HG03439 (cell line): ENCODE results near the gene MAGEA2B.
"Not testable (repeated sequence)": the region's sequence is repeated elsewhere in the genome, so short reads cannot be mapped to it uniquely, and the experiment has no call there.

Experiments
- ATAC-seq: cut with Tn5 transposase; IDR thresholded peaks from one replicate; pipeline ENCODE4 v1.9.1; 2021; ENCODE audit warnings: mild to moderate bottlenecking, moderate library complexity; ENCODE audit not compliant: unreplicated experiment

MAGEA2B gene

DNA sequence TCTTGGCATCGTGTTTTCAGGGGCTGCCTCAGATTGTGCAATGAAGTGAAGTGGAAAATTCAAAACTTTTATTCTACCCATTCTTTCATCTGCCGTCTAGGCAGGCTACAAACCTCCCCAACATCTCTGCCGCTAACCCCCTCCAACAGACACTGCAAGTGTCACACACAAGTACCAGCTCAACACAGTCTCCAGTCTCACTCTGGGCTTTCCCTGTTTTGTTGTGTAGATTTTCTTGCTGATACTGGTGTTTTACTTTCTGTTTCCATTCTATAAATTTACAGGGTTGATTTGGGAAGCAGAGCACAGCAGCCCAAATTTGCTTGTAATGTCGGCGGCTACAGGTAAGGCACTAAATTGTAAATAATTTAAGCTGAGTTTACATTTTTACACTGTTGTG is 40.4 kb downstream of the MAGEA2B start:
- not testable (repeated sequence) for ATAC-seq

DNA sequence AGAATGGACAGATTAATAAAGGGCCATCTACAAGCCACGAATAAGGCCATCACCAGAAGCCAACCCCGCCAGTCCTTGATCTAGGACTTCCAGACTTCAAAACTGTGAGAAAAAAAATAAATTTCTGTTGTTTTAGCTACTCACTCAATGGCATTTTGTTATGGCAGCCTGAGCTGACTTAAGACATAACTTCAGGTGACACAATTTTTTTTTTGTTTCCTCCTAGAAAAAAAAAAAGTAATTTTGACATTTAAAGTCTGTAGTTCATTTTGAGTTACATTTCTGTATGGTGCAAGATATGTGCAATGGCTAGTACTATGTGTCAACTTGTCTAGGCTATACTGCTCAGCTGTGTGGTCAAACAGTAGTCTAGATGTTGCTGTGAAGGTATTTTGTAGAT is 44.5 kb downstream of the MAGEA2B start, which contains the start of gene CSAG3:
Gene CSAG3 (plus strand): TSS at position 301 of the 400 bp plus-strand sequence.
- not testable (repeated sequence) for ATAC-seq

DNA sequence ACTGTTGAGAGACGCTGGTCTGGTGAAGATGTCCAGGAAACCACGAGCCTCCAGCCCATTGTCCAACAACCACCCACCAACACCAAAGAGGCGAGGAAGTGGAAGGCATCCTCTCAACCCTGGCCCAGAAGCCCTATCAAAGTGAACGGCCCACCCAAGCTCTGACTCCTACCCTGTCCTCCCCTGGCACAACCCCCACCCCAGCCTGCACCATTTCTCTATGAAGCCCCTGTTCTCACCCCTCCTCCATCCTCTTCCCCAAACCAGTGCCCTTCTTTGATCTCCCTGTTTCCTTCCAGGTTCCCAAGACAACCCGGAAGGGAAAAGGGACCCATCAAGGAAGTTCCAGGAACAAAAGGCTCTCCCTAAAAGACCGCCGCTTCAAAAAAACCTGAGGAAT is 45.1 kb downstream of the MAGEA2B start:
- not testable (repeated sequence) for ATAC-seq

- ATAC-seq = not testable (repeated sequence)
Observed at GRCh38 chrX:152761582-152761981, 47.2 kb downstream of the MAGEA2B start.

DNA sequence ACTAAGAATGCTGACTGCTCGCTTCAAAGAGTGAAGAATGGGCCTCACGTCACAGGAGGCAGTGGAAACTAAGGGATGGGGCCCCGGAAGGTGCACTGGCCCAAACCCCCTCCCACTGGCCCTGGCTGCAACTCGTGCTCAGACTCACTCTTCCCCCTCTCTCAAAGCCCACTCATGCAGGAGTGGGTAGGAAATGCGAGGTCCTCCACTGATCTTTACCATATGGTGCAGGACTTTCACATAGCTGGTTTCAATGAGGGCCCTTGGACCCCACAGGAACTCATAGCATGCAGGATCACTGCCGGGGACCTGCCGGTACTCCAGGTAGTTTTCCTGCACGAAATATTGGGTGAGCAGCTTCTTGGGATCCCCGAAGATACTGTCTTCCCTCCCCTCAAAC is 52.1 kb downstream of the MAGEA2B start:
- ATAC-seq = not testable (repeated sequence)
